ENCODE data around the gene SMG6. TPM values are rescaled to one million over a fixed set of nuclear protein-coding genes. Genes with fewer than 3 reads are reported as not detected.
A peak's percentile ranks its signal among the peaks of the same experiment; 100 is the strongest.
"Not testable (repeated sequence)": the region's sequence is repeated elsewhere in the genome, so short reads cannot be mapped to it uniquely, and the experiment has no call there.

SMG6 gene
- total RNA-seq, 2 donors from 2014 or later = 12.5 to 22.1 TPM

GRCh38 chr17:2174014-2174413, 129.6 kb downstream of the SMG6 start:
- Histone ChIP-seq H3K27ac (peak overlapping the region; percentile 37 to 90 (median 63)), H3K4me1 (peaks cover 46% of the 10 kb centered on the region), H3K36me3 (replicated peaks in 1 of 2; ENCODE audit: insufficient read depth in 1 of 2, low read depth in 2 of 2) (peaks cover 0 to 2% of the 10 kb centered on the region in 2 donors), H3K9me3 (no peaks in the 10 kb centered on the region), H3K4me3 (no peak overlapping the region), H3K27me3 (no peaks in the 10 kb centered on the region)
- WGBS, 2 donors = 62 to 72% methylated on average over 3 of the region's 3 CpGs
- DNase-seq (no peak), ATAC-seq (no peak)
- TF ChIP-seq POLR2A (IDR thresholded peaks at IDR 0.05) = no peak
- intact Hi-C loops (cut with DNase I) = no loop called here

- no peak for TF ChIP-seq CTCF (IDR thresholded peaks at IDR 0.05)
- no peak for TF ChIP-seq POLR2A (IDR thresholded peaks at IDR 0.05)
- 71 to 88% methylated on average over 1 of the region's 1 CpG for WGBS, 2 donors
- Histone ChIP-seq H3K9me3 (no peaks in the 10 kb centered on the region), H3K4me3 (no peak overlapping the region), H3K36me3 (replicated peaks in 1 of 2; ENCODE audit: insufficient read depth in 1 of 2, low read depth in 2 of 2) (peaks cover 0 to 2% of the 10 kb centered on the region in 2 donors), H3K4me1 (peaks cover 43% of the 10 kb centered on the region), H3K27ac (peak overlapping the region; percentile 63 to 90 (median 84)), H3K27me3 (no peaks in the 10 kb centered on the region)
- DNase-seq (peak in 1 of 4 donors; percentile 42), ATAC-seq (no peak)
- intact Hi-C loops (cut with DNase I) = no loop called here
These were observed 130.6 kb downstream of the SMG6 start for GRCh38 chr17:2172999-2173398.

GRCh38 chr17:2172077-2172851, 131.3 kb downstream of the SMG6 start:
- TF ChIP-seq CTCF (IDR thresholded peaks at IDR 0.05) (no peak), POLR2A (IDR thresholded peaks at IDR 0.05) (peak in 1 of 3 donors; percentile 37)
- H3K36me3 ChIP-seq (replicated peaks in 1 of 2; ENCODE audit: insufficient read depth in 1 of 2, low read depth in 2 of 2) = peaks cover 0 to 2% of the 10 kb centered on the region in 2 donors
- H3K9me3 ChIP-seq = no peaks in the 10 kb centered on the region
- no peaks in the 10 kb centered on the region for H3K27me3 ChIP-seq
- no peak overlapping the region for H3K4me3 ChIP-seq
- intact Hi-C loops (cut with DNase I) = no loop called here
- H3K4me1 ChIP-seq = peaks cover 43% of the 10 kb centered on the region
- peak; percentile 89 for ATAC-seq
- 15 to 18% methylated on average over 16 of the region's 16 CpGs for WGBS, 2 donors
- peak; percentile 79 to 90 (median 86) for DNase-seq
- H3K27ac ChIP-seq = peak overlapping the region; percentile 63 to 90 (median 84)

GRCh38 chr17:2171702-2172076, 131.9 kb downstream of the SMG6 start:
- intact Hi-C loops (cut with DNase I) = no loop called here
- H3K4me1 ChIP-seq = peaks cover 43% of the 10 kb centered on the region
- DNase-seq = peak; percentile 17 to 47 (median 44)
- peak; percentile 39 for ATAC-seq
- no peak overlapping the region for H3K4me3 ChIP-seq
- H3K9me3 ChIP-seq = no peaks in the 10 kb centered on the region
- H3K27me3 ChIP-seq = no peaks in the 10 kb centered on the region
- peak overlapping the region; percentile 63 to 90 (median 84) for H3K27ac ChIP-seq
- TF ChIP-seq CTCF (IDR thresholded peaks at IDR 0.05) (no peak), POLR2A (IDR thresholded peaks at IDR 0.05) (no peak)
- WGBS, 2 donors = 8 to 17% methylated on average over 6 of the region's 6 CpGs
- H3K36me3 ChIP-seq (replicated peaks in 1 of 2; ENCODE audit: insufficient read depth in 1 of 2, low read depth in 2 of 2) = peaks cover 0 to 2% of the 10 kb centered on the region in 2 donors

- Histone ChIP-seq H3K27me3 (no peaks in the 10 kb centered on the region), H3K4me1 (peaks cover 35% of the 10 kb centered on the region), H3K4me3 (no peak overlapping the region), H3K36me3 (replicated peaks in 1 of 2; ENCODE audit: insufficient read depth in 1 of 2, low read depth in 2 of 2) (peaks cover 0 to 2% of the 10 kb centered on the region in 2 donors), H3K9me3 (no peaks in the 10 kb centered on the region), H3K27ac (no peak overlapping the region)
- intact Hi-C loops (cut with DNase I) = no loop called here
- DNase-seq (no peak), ATAC-seq (no peak)
- no peak for TF ChIP-seq CTCF (IDR thresholded peaks at IDR 0.05)
- no peak for TF ChIP-seq POLR2A (IDR thresholded peaks at IDR 0.05)
- 77 to 89% methylated on average over 6 to 9 of the region's 9 CpGs for WGBS, 2 donors
These were observed 133.6 kb downstream of the SMG6 start for GRCh38 chr17:2170023-2170422.

GRCh38 chr17:2165723-2166122, 137.9 kb downstream of the SMG6 start:
- intact Hi-C loops (cut with DNase I); DNase-seq; H3K4me1 ChIP-seq; H3K9me3 ChIP-seq; H3K27me3 ChIP-seq; H3K4me3 ChIP-seq; H3K36me3 ChIP-seq (replicated peaks in 1 of 2; ENCODE audit: insufficient read depth in 1 of 2, low read depth in 2 of 2); H3K27ac ChIP-seq; ATAC-seq: not testable (repeated sequence)
- WGBS, 2 donors = 88 to 93% methylated on average over 12 of the region's 12 CpGs
